Activated CD4-positive, alpha-beta T cell treated with anti-CD3 and anti-CD28 coated beads for 1 hour (primary cell): ENCODE data around the gene HOXA10.

Experiments used
- DNase-seq: peaks from one replicate; pipeline ENCODE4 v3.0.0-alpha.2; 2020

Gene HOXA10

GRCh38 chr7:27179030-27179429 is 4.9 kb upstream of the HOXA10 start:
- no peak for DNase-seq

- DNase-seq = no peak
These were observed 4.2 kb upstream of the HOXA10 start for GRCh38 chr7:27178366-27178765.

- no peak for DNase-seq
These were observed 3.7 kb upstream of the HOXA10 start for GRCh38 chr7:27177795-27178320.

GRCh38 chr7:27176962-27177794 is 3.1 kb upstream of the HOXA10 start:
- DNase-seq = no peak

- no peak for DNase-seq
These were observed 2.4 kb upstream of the HOXA10 start for GRCh38 chr7:27176524-27176845.

- no peak for DNase-seq
These were observed 1.8 kb upstream of the HOXA10 start for GRCh38 chr7:27175626-27176523.

GRCh38 chr7:27174874-27175625 is 930 bp upstream of the HOXA10 start:
- no peak for DNase-seq

GRCh38 chr7:27173511-27173955 is 587 bp downstream of the HOXA10 start:
- peak; percentile 8 for DNase-seq

- peak; percentile 7 for DNase-seq
These were observed 1.2 kb downstream of the HOXA10 start for GRCh38 chr7:27172823-27173510.

- DNase-seq = no peak
These were observed 1.8 kb downstream of the HOXA10 start for GRCh38 chr7:27172315-27172774.

- no peak for DNase-seq
These were observed 2.3 kb downstream of the HOXA10 start for GRCh38 chr7:27171637-27172314.

- DNase-seq = no peak
These were observed 2.8 kb downstream of the HOXA10 start for GRCh38 chr7:27171325-27171636.

GRCh38 chr7:27170426-27171324 is 3.4 kb downstream of the HOXA10 start:
- no peak for DNase-seq

GRCh38 chr7:27169658-27170425 is 4.3 kb downstream of the HOXA10 start:
- no peak for DNase-seq

GRCh38 chr7:27168265-27168947 is 5.7 kb downstream of the HOXA10 start:
- DNase-seq = no peak

GRCh38 chr7:27167916-27168264 is 6.2 kb downstream of the HOXA10 start:
- no peak for DNase-seq

- no peak for DNase-seq
These were observed 7.3 kb downstream of the HOXA10 start for GRCh38 chr7:27166531-27167505.

GRCh38 chr7:27165996-27166530 is 8.1 kb downstream of the HOXA10 start:
- DNase-seq = no peak
